ENCODE data around the gene SYCE1. TPM values are rescaled to one million over a fixed set of nuclear protein-coding genes. Genes with fewer than 3 reads are reported as not detected.

The SYCE1 gene
- total and polyA plus RNA-seq, 2 of the 4 experiments (the other 2 are of a cell fraction), result not detected

GRCh38 chr10:133590970-133591359 is 25.6 kb upstream of the SYCE1 start:
- Histone ChIP-seq H3K79me1 (ENCODE audit: low read depth in 1 of 2, low read length in 2 of 2) (no peaks in the 10 kb centered on the region), H4K91ac (ENCODE audit: insufficient read depth, low read depth, low read length) (no peak overlapping the region), H3K56ac (ENCODE audit: extremely low read depth, insufficient read depth, low read length) (no peak overlapping the region), H3K27me3 (ENCODE audit: control insufficient read depth, insufficient read depth, low read length) (no peaks in the 10 kb centered on the region), H3K9ac (ENCODE audit: low read depth, low read length) (no peak overlapping the region), H3K18ac (ENCODE audit: low read depth, low read length) (no peak overlapping the region), H2BK15ac (ENCODE audit: low read depth, low read length) (no peak overlapping the region), H3K4me2 (ENCODE audit: low read depth, low read length) (no peak overlapping the region), H3K36me3 (ENCODE audit: control insufficient read depth, insufficient read depth, low read length) (no peaks in the 10 kb centered on the region), H3K14ac (replicated peaks; ENCODE audit: low read depth, low read length) (no peak overlapping the region), H2BK120ac (ENCODE audit: low read depth, low read length) (no peak overlapping the region), H2AFZ (replicated peaks; ENCODE audit: low read length, poor library complexity) (no peak overlapping the region), H2AK9ac (replicated peaks; ENCODE audit: low read depth, low read length, poor library complexity) (no peak overlapping the region), H2AK5ac (ENCODE audit: low read depth, low read length) (no peak overlapping the region), H3K4me3 (ENCODE audit: insufficient read depth, low read depth, low read length) (no peak overlapping the region), H3K4ac (ENCODE audit: low read depth, low read length) (no peak overlapping the region), H3K9me3 (ENCODE audit: control insufficient read depth, insufficient read depth, low read length) (peaks cover 2% of the 10 kb centered on the region; the same call in 1 of the 2 replicates), H2BK20ac (ENCODE audit: low read depth, low read length) (no peak overlapping the region), H3K9me1 (ENCODE audit: insufficient read depth, low read length) (no peaks in the 10 kb centered on the region), H4K8ac (ENCODE audit: low read depth in 2 of 2, low read length in 2 of 2) (no peak overlapping the region), H3K4me1 (ENCODE audit: control insufficient read depth, insufficient read depth, low read length) (no peaks in the 10 kb centered on the region), H4K20me1 (ENCODE audit: insufficient read depth, low read length) (no peaks in the 10 kb centered on the region), H3K23ac (ENCODE audit: low read depth, low read length) (no peak overlapping the region), H2BK5ac (ENCODE audit: low read depth, low read length, poor library complexity, severe bottlenecking) (no peak overlapping the region), H4K5ac (ENCODE audit: low read depth, low read length) (no peak overlapping the region), H3K27ac (ENCODE audit: insufficient read depth, low read length) (no peak overlapping the region)
- intact Hi-C loops (cut with micrococcal nuclease), result no loop called here
- POLR2A ChIA-PET (ENCODE audit: unreplicated experiment), result no interaction called here
- TF ChIP-seq CEBPB (IDR thresholded peaks at IDR 0.05; ENCODE audit: low read depth, low read length) (no peak), CTCF (conservative IDR thresholded peaks at IDR 0.05; ENCODE audit: low read depth, low read length) (no peak), ELK1 (IDR thresholded peaks at IDR 0.05; ENCODE audit: borderline replicate concordance, low read depth, low read length) (no peak)
- 40% methylated on average over 1 of the region's 10 CpGs; no CpG with 5 or more reads in 1 of the 2 experiments for WGBS, 2 experiments (ENCODE audit: extremely low coverage in 2 of 2, insufficient read length in 1 of 2)
- CTCF ChIA-PET, result no interaction called here
- dilution Hi-C loops (cut with HindIII; ENCODE audit: low sequenced_read_pairs, unreplicated experiment), result no loop called here
- BruUV-seq (replicated peaks), result no TSS peak
- DNase-seq, result no peak
- in situ Hi-C loops (cut with MboI; ENCODE audit: low sequenced_read_pairs), result no loop called here
- no peak for ATAC-seq (ENCODE audit: low read depth)
